WTC11 (cell line): Measurements from ENCODE around the gene KIF14. TPM values are rescaled to one million over a fixed set of nuclear protein-coding genes. Genes with fewer than 3 reads are reported as not detected.

Experiments used
- ATAC-seq: fragments of 200-7000 bp; cut with Tn5 transposase; 2 replicates; pipeline ENCODE4 v1.10.0; 2021; ENCODE audit warnings: mild to moderate bottlenecking, moderate library complexity
- CTCF ChIA-PET: fragments of 300-600 bp; sonication (Branson Sonifier 250); formaldehyde crosslinking; loops from one replicate; lab custom pipeline; 2021; ENCODE audit warnings: antibody characterized with exemption; lab: Charles Lee
- POLR2A ChIA-PET: fragments of 350-600 bp; sonication (Branson Sonifier 250); formaldehyde crosslinking; loops from one replicate; lab custom pipeline; 2021; ENCODE audit warnings: antibody characterized with exemption; lab: Charles Lee
- DNase-seq: peaks from one replicate; pipeline ENCODE4 v3.0.0; 2021; ENCODE audit warnings: low spot score
- H3K27ac Mint-ChIP-seq: 2 replicates; pipeline ENCODE4 v1.8.0; 2021; ENCODE audit warnings: mixed read lengths
- H3K27me3 Mint-ChIP-seq: 2 replicates; pipeline ENCODE4 v1.8.0; 2021; ENCODE audit warnings: low read depth, mild to moderate bottlenecking, moderate library complexity, mixed read lengths
- H3K36me3 Mint-ChIP-seq: 2 replicates; pipeline ENCODE4 v1.8.0; 2021; ENCODE audit warnings: mixed read lengths
- H3K4me1 Mint-ChIP-seq: 2 replicates; pipeline ENCODE4 v1.8.0; 2022; ENCODE audit warnings: mixed read lengths
- H3K4me3 Mint-ChIP-seq: 2 replicates; pipeline ENCODE4 v1.8.0; 2021; ENCODE audit warnings: mild to moderate bottlenecking, moderate library complexity, mixed read lengths
- H3K9me3 Mint-ChIP-seq: 2 replicates; pipeline ENCODE4 v1.8.0; 2021; ENCODE audit warnings: mixed read lengths
- ARID4B ChIP-seq: sonication (generic); formaldehyde crosslinking; IDR thresholded peaks from 2 replicates; pipeline ENCODE4 v1.8.0; 2023; ENCODE audit warnings: missing genetic modification reagents, mild to moderate bottlenecking, borderline replicate concordance
- E2F4 ChIP-seq: sonication (generic); formaldehyde crosslinking; IDR thresholded peaks from 2 replicates; pipeline ENCODE4 v1.8.1; 2022; ENCODE audit warnings: low read depth, mild to moderate bottlenecking, moderate library complexity, missing genetic modification reagents, borderline replicate concordance
- HMGA2 ChIP-seq: fragments of 250-450 bp; sonication (Bioruptor Pico); IDR thresholded peaks from 2 replicates; pipeline ENCODE4 v1.4.0; 2021; ENCODE audit warnings: mild to moderate bottlenecking, moderate library complexity
- KAT7 ChIP-seq: sonication (generic); formaldehyde crosslinking; IDR thresholded peaks from 2 replicates; pipeline ENCODE4 v1.8.1; 2023; ENCODE audit warnings: missing genetic modification reagents, mild to moderate bottlenecking, borderline replicate concordance
- MAX ChIP-seq: sonication (generic); formaldehyde crosslinking; IDR thresholded peaks from 2 replicates; pipeline ENCODE4 v1.8.0; 2022; ENCODE audit warnings: mild to moderate bottlenecking, missing genetic modification reagents
- TEAD4 ChIP-seq: sonication (generic); formaldehyde crosslinking; IDR thresholded peaks from 2 replicates; pipeline ENCODE4 v1.8.0; 2022; ENCODE audit warnings: mild to moderate bottlenecking, missing genetic modification reagents
- TP53 ChIP-seq: sonication (generic); formaldehyde crosslinking; IDR thresholded peaks from 2 replicates; pipeline ENCODE4 v1.8.1; 2023; ENCODE audit warnings: mild to moderate bottlenecking, missing genetic modification reagents
- ZBTB21 ChIP-seq: sonication (generic); formaldehyde crosslinking; IDR thresholded peaks from 2 replicates; pipeline ENCODE4 v1.8.1; 2023; ENCODE audit warnings: mild to moderate bottlenecking, missing genetic modification reagents, borderline replicate concordance
- ZBTB43 ChIP-seq: sonication (generic); formaldehyde crosslinking; IDR thresholded peaks from 2 replicates; pipeline ENCODE4 v1.8.1; 2023; ENCODE audit warnings: mild to moderate bottlenecking, missing genetic modification reagents
- ZNF232 ChIP-seq: sonication (generic); formaldehyde crosslinking; IDR thresholded peaks from 2 replicates; pipeline ENCODE4 v1.8.0; 2022; ENCODE audit warnings: mild to moderate bottlenecking, missing genetic modification reagents
- ZNF281 ChIP-seq: sonication (generic); formaldehyde crosslinking; IDR thresholded peaks from 2 replicates; pipeline ENCODE4 v1.8.0; 2023; ENCODE audit warnings: mild to moderate bottlenecking, missing genetic modification reagents
- ZNF423 ChIP-seq: fragments of 250-450 bp; sonication (Bioruptor Pico); IDR thresholded peaks from 2 replicates; pipeline ENCODE4 v2.1.2; 2022; ENCODE audit warnings: mild to moderate bottlenecking, moderate library complexity
- ZSCAN18 ChIP-seq: fragments of 250-450 bp; sonication (Bioruptor Pico); IDR thresholded peaks from 2 replicates; pipeline ENCODE4 v2.1.2; 2022; ENCODE audit warnings: mild to moderate bottlenecking, moderate library complexity
- total RNA-seq: library from RNA; stranded (reverse); gene quantifications from 3 replicates; pipeline ENCODE4 v1.2.3, GENCODE V29; 2021

KIF14 gene
- total RNA-seq, 1 experiment from 2014 or later = 24.4 TPM

- TF ChIP-seq E2F4 (CRISPR knock-in tag) (no peak), MAX (CRISPR knock-in tag) (no peak)
These were observed 89.8 kb downstream of the KIF14 start (continued) for GRCh38 chr1:200530623-200531261.

- Mint-ChIP-seq H3K4me1 (peaks cover 19% of the 10 kb centered on the region), H3K27me3 (peaks cover 3% of the 10 kb centered on the region; the same call in 1 of the 2 replicates), H3K4me3 (no peak overlapping the region), H3K36me3 (no peaks in the 10 kb centered on the region), H3K9me3 (no peaks in the 10 kb centered on the region), H3K27ac (no peak overlapping the region)
- TF ChIP-seq ZBTB21 (no peak), ZBTB43 (no peak), ARID4B (CRISPR knock-in tag) (no peak), KAT7 (CRISPR knock-in tag) (no peak), TEAD4 (CRISPR knock-in tag) (no peak), ZSCAN18 (CRISPR knock-in tag) (no peak), ZNF281 (no peak), TP53 (CRISPR knock-in tag) (no peak), ZNF232 (CRISPR knock-in tag) (no peak), HMGA2 (CRISPR knock-in tag) (no peak), E2F4 (CRISPR knock-in tag) (no peak), ZNF423 (CRISPR knock-in tag) (no peak)
- DNase-seq = no peak
- ChIA-PET CTCF (interaction anchor here (0.7 to 2.0 kb wide), 5 partner anchors 19 to 276 kb away, joined by 3 to 5 read pairs (median 4); no protein-coding TSS in a partner anchor), POLR2A (no interaction called here)
- no peak for ATAC-seq
These were observed 91.5 kb downstream of the KIF14 start for GRCh38 chr1:200528858-200529606.
